Jurkat, Clone E6-1 (cell line): ENCODE results near the gene RAB27A.
"Not testable (repeated sequence)": the region's sequence is repeated elsewhere in the genome, so short reads cannot be mapped to it uniquely, and the experiment has no call there.

Experiments
- DNase-seq: peaks from one replicate; pipeline ENCODE4 v3.0.0-alpha.2; 2011; ENCODE audit warnings: low read depth, low spot score
- H3K4me3 ChIP-seq: 2 replicates; pipeline ENCODE4 v1.5.1; 2011; ENCODE audit warnings: mild to moderate bottlenecking, low read length, control low read depth, moderate library complexity

RAB27A gene

DNA sequence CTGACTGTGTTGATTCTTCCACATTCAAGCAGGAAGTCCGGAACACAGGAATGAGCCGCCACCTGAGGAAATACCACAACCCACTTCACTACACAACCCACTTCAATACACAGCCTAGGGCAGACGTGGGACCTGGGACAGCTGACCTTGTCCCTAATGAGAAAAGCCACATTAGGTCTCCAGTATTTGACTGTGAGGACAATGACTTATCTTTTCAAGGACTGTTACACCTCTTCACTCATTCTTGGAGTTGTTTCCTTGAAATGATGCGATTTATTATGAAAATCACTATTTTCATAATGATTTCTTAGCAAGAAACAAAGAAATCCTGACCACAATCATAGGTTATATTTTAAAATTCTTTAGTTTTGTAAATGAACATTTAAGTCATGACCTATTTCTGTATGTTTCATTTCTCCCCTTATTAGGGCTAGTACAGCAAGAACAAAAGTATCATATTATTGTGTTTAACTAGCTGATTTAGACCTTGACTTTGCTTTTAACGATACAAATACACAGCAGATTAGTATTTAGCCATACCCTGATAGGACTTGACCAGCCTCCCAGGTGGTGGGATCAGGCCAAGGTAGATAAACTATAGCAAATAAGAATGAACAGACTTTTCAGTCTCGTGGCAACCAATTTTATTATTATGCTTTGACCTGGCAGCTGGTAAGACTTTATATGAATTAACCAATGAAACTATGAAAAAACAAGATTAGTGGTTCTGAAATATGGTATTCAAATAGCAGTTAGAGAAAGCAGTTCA lies 6.0 kb downstream of the RAB27A start:
- H3K4me3 ChIP-seq = no peak overlapping the region

DNA sequence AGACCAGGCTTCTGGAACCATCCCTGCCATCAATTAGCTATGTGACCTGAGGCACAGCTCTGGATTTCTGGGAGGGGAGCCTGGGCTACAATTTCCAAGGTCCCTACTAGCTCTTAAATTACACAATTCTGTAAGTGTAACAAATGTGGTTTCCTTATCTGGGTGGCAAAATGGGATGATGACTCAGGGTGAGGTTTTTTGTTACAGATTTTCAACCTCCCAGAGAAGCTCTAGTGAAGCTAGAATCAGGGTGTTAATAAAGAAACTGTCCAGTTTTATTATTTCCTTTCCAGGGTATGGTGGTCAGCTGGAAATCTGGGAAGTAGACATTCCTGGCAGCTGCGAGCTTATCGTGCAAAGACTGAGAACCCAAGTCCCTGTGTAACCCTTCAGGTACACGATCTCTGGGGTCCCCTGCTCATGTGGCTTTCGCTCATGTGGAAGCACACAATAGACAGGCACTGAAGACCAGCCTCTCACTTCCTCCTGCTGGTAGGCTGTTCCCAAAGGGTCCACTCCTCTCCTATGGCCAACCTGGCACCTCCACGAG lies 7.3 kb downstream of the RAB27A start:
- no peak for DNase-seq
- H3K4me3 ChIP-seq = no peak overlapping the region

More for the DNA sequence above, 6.0 kb downstream of the RAB27A start:
- no peak for DNase-seq

DNA sequence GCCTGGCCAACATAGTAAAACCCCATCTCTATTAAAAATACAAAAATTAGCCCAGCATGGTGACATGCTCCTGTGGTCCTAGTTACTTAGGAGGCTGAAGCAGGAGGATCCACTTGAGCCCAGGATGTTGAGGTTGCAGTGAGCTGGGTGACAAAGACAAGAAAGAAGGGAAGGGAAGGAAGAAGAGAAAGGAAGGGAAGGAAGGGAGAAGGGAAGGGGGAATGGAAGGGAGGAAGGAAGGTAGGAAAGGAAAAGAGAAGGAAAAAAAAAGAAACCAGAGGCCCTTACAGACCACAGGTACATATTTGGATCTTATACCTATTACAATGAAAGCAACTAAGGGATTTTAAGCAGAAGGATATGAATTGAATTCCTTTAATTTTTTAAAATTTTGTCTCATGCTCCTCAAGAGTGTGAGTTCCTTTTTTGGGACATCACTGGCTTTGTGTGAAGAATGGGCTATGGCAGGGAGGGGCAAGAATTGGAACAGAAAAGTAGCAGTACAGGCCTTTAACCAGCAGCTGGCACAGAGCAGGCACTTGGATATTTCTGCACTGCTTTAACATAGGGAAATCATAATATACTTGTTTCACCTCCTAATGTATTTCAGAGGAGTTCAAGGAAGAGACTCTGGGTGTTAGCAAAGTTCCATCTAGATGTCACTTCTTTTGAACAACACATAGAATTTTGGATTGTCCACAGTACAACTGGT lies 7.9 kb downstream of the RAB27A start:
- no peak for DNase-seq
- no peak overlapping the region for H3K4me3 ChIP-seq

DNA sequence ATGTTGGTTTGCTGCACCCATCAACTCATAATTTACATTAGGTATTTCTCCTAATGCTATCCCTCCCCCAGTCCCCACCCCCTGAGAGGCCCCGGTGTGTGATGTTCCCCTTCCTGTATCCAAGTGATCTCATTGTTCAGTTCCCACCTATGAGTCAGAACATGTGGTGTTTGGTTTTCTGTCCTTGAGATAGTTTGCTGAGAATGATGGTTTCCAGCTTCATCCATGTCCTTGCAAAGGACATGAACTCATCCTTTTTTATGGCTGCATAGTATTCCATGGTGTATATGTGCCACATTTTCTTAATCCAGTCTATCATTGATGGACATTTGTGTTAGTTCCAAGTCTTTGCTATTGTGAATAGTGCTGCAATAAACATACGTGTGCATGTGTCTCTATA lies 9.0 kb downstream of the RAB27A start:
- H3K4me3 ChIP-seq, DNase-seq: not testable (repeated sequence)

DNA sequence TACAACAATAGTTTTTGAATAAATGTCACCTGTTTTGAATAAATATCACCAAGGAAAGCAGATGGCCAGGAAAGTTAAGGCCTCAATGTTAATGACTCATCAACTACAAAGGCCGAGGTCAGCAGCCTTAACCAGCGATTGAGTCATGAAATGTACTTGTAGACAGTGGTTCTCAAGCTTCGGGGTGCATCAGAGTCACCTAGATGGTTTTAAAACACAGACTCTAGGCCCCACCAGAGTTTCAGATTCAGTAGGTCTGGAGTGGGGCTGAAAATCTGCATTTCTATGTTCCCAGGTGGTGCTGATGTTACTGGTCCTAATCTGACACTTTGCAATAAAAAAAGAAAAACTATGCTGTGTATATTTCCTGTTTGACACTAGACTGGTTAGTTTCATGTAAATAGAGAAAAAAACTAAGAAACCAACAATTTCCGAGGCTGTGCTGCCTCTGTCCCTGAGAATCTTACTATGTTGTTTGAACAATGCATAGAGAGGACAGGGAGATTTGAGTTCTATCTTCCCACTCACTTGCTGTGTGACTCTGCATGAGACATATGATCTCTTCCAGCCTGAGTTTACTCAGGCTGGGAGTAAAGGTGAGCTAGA lies 9.8 kb downstream of the RAB27A start:
- DNase-seq = peak; percentile 32
- no peak overlapping the region for H3K4me3 ChIP-seq

DNA sequence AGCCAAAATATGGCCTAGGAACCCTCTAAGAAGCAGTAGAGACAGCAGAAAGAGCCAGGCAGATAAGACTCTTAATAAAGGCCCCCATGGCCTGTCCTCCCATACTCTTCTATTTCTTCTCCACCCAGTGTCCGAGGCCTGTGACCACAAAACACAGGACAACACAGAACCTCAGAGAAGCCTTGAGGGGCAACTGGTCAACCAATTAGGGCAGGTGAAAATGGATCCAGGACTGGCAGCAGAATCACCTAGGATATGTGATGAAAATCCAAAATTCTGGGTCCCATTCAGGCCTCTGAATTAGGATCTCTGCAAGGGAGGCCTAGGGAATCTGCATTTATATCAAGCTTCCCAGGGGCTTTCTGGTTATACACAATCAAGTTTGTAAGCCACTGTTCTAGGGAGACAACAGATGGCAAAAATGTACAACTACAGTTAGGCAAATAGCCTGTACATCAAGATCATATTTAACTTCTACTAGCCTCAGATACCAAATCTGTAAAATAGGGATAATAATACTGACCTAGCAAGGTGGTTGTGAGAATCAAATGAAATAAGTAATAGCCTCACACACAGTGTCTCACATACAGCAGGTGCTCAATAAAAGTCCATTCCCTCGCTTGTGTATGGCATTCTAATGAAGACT lies 10.4 kb downstream of the RAB27A start:
- DNase-seq = no peak
- H3K4me3 ChIP-seq = no peak overlapping the region

DNA sequence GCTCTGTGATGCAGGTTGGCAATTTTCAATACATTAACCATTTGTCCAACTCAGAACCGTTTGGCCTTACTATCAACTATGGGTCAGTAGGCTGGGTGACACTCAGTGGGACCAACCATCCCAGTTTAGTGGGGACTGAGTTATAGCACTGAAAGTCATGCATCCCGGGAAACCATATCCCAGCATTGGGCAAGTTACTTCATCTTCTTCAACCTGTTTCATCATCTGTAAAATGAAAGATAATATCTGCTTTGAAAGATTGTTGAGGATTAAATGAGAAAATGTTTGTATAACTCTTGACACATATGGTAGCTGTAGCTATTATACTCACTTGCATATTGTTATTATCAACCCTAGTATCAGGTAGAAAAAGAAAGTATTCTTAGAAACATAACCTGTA lies 11.9 kb downstream of the RAB27A start:
- DNase-seq = no peak
- H3K4me3 ChIP-seq = no peak overlapping the region

DNA sequence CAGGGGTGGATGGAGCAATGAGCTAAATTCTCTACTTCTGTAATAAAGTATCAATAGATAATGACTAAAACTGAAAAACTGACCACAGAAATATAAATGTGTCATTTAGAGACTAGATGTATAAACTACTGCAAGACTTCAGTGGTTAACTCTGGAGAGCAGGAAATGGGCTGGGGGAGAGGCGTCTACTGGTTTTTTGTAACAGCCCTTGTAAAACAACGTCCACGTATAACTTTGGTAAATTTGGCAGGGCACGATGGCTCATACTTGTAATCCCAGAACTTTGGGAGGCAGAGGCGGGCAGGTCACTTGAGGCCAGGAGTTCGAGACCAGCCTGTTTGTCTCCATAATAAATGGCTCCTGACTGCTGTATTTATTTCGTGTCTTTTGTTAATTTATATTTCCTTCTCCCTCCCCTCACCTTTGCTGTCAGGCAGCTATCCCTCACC lies 12.5 kb downstream of the RAB27A start:
- DNase-seq = peak; percentile 53
- no peak overlapping the region for H3K4me3 ChIP-seq

DNA sequence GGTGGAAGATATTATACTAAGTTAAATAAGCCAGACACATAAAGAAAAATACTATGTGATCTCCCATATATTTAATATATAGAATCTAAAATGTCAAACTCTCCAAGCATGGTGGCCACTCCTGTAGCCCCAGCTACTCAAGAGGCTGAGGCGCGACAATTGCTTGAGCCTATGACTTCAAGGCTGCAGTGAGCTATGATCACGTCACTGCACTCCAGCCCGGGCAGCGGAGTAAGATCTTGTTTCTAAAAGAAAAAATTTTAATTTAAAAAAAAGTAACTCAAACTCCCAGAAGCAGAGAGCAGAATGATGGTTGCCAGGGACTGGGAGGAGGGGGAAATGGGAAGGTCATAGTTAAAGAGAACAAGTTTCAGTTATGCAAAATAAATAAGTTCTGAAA lies 13.3 kb downstream of the RAB27A start:
- DNase-seq = no peak
- H3K4me3 ChIP-seq = no peak overlapping the region

DNA sequence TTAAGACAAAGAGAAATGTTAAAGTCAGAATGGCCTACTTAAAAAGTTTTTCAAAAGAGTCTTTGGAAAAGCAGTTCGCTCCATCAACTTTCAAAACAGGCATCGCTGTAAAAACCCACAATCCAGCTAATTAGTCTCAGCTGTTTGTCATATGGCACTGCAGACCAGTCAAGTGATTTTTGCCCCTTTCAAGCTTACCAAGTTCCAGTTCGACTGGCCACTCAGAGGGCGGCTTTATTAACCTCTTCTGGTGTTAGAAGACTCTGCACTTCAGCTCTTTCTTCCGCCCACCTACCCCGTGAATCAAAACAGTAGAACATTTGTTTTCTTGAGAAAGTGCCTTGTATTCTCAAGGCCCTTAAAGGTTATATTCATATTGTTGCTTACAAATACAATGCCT lies 19.3 kb downstream of the RAB27A start:
- H3K4me3 ChIP-seq = no peak overlapping the region
- DNase-seq = no peak

DNA sequence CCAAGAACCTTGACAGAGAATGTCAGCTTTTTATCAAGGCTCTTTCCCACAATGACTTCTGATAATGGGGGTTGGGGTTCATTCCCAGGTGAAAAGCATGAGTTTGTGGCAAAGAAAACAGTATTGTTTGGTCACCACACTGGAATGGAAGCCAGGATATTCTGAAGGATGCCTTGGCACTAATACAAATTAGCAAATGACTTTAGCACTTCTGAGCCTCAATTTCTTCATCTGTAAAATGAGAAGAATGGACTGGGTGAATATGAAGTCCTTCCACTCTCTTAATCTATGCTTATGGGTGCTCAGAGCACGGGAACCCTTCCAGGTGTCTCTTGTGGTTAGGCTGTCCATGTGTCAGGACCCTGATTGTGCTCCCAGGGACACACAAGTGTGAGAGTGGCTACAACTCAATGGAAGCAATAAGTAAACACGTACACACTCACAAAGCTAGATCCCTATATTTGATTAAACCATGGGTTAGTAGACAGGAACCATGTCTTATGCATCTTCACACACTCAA lies 21.4 kb downstream of the RAB27A start:
- no peak for DNase-seq
- no peak overlapping the region for H3K4me3 ChIP-seq

DNA sequence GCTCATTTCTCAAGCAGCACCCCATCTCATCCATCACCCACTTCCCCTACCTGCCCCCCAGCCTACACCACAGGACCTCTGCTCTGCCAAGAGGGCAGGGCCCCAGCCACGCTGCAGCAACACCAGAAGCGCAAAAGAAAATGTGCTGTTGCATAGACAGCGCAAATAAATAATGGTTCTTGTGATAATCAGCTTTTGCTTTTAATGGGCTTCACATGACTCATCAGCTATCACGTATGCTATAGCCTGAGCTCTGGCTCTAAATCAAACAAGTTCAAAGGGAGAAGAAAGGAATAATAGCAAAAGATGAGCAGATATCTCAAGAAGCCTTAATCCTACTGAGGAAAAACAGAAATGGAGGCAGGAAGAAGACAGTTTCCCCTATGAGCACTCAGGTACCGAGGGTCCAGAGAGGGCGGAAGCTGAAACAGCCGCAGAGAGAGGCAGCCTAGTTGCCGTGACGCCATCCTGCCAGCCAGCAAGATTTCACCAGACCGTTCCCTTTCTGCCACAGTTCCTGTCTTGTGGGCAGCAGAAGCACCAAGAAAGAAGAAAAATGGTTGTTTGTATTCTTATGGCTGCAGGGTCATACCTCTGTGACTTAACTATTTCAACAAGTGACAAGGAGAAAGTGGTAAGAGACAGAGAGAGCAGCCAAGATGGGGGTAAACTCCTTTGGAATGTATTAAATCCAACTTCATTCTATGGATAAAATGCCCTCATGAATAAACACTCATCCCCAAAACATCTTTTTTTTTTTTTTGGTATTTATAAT lies 22.0 kb downstream of the RAB27A start:
- DNase-seq = peak; percentile 58
- peak overlapping the region; percentile 32 for H3K4me3 ChIP-seq

DNA sequence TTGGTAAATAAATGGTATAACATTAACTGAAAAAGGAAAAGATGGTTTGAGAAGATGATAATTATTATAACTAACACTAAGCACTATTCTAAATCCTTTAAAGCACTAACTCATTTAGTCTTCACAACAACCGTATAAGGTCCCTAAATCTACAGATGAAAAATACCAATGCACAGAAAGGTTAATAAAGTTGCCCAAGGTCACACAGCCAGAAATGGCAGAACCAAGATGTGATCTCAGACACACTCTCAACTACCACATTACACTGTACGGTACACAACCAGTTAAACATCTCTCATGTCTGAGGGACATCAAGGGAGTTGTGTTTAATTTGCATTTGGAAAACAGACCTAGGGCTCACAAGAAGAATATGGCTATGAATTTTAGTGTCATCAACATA lies 23.1 kb downstream of the RAB27A start:
- no peak for DNase-seq
- H3K4me3 ChIP-seq = no peak overlapping the region

DNA sequence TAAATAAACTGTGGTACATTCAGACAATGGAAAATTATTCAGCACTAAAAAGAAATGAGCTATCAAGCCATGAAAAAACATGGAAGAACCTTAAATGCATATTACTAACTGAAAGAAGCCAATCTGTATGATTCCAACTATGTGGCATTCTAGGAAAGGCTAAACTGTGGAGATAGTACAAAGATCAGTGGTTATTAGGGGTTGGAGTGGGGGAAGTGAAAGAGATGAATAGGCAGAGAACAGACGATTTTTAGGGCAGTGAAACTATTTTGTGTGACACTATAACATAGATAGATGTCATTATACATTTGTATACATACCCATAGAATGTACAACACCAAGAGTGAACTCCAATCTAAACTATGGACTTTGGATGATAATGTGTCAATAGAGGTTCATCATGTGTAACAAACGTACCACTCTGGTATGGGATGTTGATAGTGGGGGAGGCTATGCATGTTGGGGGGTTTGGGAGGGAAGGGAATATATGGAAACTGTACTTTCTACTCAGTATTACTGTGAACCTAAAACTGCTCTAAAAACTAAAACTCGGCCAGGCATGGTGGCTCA lies 29.0 kb downstream of the RAB27A start:
- no peak overlapping the region for H3K4me3 ChIP-seq
- DNase-seq = no peak

DNA sequence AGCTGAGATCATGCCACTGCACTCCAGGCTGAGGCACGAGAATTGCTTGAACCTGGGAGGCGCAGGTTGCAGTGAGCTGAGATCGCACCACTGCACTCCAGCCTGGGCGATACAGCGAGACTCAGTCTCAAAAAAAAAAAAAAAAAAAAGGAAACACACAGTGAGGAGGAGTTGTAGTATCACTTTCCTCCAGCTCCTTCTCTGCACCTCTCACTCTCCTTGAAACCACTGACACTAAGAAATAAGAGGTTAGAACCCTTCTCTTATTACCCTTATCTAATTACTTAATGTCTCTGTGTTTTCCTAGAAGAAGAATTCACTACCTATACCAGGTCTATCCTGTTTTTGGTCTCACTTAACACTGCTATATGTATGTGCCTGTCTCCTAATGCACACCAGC lies 31.7 kb downstream of the RAB27A start:
- DNase-seq = no peak
- H3K4me3 ChIP-seq = no peak overlapping the region

DNA sequence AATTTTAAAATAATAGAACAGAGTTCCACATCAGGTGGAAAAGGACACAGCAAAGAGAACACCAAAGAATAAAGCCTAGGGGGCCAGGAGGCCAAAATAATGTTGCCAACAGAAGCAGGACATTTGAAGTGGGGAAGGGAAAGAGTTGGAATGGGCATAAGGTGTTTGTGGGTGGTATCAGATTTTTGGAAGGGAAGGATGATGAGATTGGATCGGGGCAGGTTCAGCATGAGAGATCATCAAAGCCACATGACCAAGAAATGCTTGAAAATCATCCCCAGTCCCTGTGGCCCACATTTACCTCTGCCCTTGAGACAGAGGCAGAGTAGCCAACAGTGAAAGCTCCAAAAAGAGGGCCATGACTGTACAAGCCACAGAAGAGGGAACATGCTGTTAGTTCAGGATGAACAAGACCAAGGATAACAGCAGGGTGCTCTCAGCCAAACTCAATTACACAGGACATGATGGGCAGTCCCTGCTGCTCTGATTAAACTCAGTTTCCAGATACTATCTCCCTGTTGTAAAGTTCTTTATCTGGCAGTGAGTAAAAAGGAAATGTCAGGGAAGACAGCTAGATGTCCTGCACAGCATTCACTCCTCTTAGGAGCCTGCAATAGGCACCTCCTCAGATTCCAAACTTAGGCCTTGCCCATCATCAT lies 32.5 kb downstream of the RAB27A start:
- H3K4me3 ChIP-seq = no peak overlapping the region
- DNase-seq = no peak

DNA sequence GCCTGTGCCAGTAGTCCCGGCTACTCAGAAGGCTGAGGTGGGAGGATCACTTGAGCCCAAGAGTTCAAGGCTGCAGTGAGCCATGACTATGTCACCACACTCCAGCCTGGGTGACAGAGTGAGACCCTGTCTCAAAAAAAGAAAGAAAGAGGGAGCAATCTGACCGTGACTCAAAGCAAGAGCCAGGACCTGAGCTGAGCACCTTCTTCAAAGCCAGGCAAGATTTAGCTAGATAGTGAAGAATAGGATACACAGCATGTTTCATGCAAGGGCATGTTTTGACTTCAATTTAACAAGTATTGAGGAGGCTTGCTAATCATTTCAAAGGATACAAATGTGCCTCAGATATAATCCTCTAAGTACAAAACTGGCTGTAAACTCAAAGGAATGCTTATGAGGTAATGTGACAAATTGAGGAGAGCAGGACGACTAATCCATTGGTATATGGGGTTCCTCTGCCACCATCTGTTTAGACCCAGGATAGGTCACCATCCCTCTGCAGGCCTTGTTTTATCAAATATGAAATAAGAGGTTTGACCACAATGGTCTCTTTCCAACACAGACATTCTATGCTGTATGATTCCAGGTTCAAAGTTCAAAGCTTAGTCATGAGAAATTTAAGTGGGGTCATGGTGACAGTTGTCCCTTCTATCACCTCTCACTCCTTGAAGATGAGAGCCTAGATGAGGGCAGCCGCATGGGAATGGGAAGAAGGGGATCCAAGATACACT lies 33.2 kb downstream of the RAB27A start:
- no peak for DNase-seq
- H3K4me3 ChIP-seq = no peak overlapping the region
